GM20000 (cell line): ENCODE measurements around the gene LRRC47.

Experiments
- DNase-seq: peaks from one replicate; pipeline ENCODE4 v3.0.0; 2012; ENCODE audit warnings: low spot score
- CTCF ChIP-seq: IDR thresholded peaks from 2 replicates; pipeline ENCODE4 v1.5.1; 2012; ENCODE audit warnings: mild to moderate bottlenecking, control low read depth; ENCODE audit errors: extremely low read depth, missing control alignments

LRRC47 gene

GRCh38 chr1:3747522-3747848, 48.8 kb downstream of the LRRC47 start:
- TF ChIP-seq CTCF, result no peak
- DNase-seq, result no peak

- DNase-seq, result peak; percentile 98
- no peak for TF ChIP-seq CTCF
Measured at GRCh38 chr1:3746830-3747521, 49.3 kb downstream of the LRRC47 start.

- no peak for TF ChIP-seq CTCF
Measured at GRCh38 chr1:3746389-3746829, 49.9 kb downstream of the LRRC47 start.

GRCh38 chr1:3745590-3746381, 50.5 kb downstream of the LRRC47 start:
- no peak for DNase-seq
- TF ChIP-seq CTCF, result no peak

More at GRCh38 chr1:3746389-3746829, 49.9 kb downstream of the LRRC47 start:
- no peak for DNase-seq

GRCh38 chr1:3745071-3745470, 51.2 kb downstream of the LRRC47 start:
- no peak for TF ChIP-seq CTCF
- DNase-seq, result no peak

GRCh38 chr1:3744646-3745045, 51.7 kb downstream of the LRRC47 start:
- no peak for DNase-seq
- TF ChIP-seq CTCF, result no peak

GRCh38 chr1:3743826-3744225, 52.5 kb downstream of the LRRC47 start:
- no peak for DNase-seq
- TF ChIP-seq CTCF, result no peak
